ENCODE data around the gene USP48.

- TF ChIP-seq CTCF (IDR thresholded peaks at IDR 0.05; ENCODE audit: low read depth, low read length) (no peak), EZH2phosphoT487 (IDR thresholded peaks at IDR 0.05; ENCODE audit: low read depth) (no peak)
These were observed 21.6 kb upstream of the USP48 start for GRCh38 chr1:21804536-21804935.
